ENCODE measurements around the gene SNRPD3. TPM values are rescaled to one million over a fixed set of nuclear protein-coding genes. Genes with fewer than 3 reads are reported as not detected.

The SNRPD3 gene
- total RNA-seq, 1 donor from 2014 or later = 66.8 TPM

Other genes with a start within 250 kb of the SNRPD3 start
- gene ADORA2A, start 128.4 kb upstream of the SNRPD3 start, total RNA-seq = 16.0 TPM
- gene UPB1, start 60.7 kb upstream of the SNRPD3 start, total RNA-seq = 1.2 TPM
- 120 TPM for gene GUCD1, start 861 bp upstream of the SNRPD3 start, total RNA-seq
- 10.2 TPM for gene LRRC75B, start 37.1 kb downstream of the SNRPD3 start, total RNA-seq
- gene GGT1, start 47.2 kb downstream of the SNRPD3 start, total RNA-seq = 65.1 TPM
- not detected for gene PIWIL3, start 218.7 kb downstream of the SNRPD3 start, total RNA-seq

All from lower lobe of right lung (tissue), 1 donor.